ENCODE results near the gene PXYLP1.

The PXYLP1 gene

DNA sequence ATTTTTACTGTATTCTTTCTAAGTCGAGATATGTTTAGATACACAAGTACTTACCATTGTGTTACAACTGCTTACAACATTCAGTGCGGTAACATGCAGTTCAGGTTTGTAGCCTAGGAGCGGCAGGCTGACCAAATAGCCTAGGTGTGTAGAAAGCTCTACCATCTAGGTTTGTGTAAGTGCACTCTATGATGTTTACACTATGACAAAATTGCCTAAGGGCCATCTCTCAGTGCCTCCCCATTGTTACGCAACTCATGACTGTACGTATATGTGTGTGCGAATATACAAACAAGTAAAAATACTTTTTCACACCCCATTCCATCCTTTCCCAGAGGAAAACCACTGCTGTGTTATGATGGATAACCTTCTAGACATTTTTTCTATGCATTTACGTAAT, 44.3 kb downstream of the PXYLP1 start:
- TF ChIP-seq, protein P1, sequence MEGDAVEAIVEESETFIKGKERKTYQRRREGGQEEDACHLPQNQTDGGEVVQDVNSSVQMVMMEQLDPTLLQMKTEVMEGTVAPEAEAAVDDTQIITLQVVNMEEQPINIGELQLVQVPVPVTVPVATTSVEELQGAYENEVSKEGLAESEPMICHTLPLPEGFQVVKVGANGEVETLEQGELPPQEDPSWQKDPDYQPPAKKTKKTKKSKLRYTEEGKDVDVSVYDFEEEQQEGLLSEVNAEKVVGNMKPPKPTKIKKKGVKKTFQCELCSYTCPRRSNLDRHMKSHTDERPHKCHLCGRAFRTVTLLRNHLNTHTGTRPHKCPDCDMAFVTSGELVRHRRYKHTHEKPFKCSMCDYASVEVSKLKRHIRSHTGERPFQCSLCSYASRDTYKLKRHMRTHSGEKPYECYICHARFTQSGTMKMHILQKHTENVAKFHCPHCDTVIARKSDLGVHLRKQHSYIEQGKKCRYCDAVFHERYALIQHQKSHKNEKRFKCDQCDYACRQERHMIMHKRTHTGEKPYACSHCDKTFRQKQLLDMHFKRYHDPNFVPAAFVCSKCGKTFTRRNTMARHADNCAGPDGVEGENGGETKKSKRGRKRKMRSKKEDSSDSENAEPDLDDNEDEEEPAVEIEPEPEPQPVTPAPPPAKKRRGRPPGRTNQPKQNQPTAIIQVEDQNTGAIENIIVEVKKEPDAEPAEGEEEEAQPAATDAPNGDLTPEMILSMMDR (IDR thresholded peaks at IDR 0.05; ENCODE audit: control insufficient read depth, extremely low read depth, insufficient read depth): 0 out of 2 replicates have a peak, but pooled peaks have one; percentile 13
- no peak overlapping the region for H3K4me3 ChIP-seq (ENCODE audit: low read depth, low read length)
- peak; percentile 67 for DNase-seq (ENCODE audit: low read depth)

DNA sequence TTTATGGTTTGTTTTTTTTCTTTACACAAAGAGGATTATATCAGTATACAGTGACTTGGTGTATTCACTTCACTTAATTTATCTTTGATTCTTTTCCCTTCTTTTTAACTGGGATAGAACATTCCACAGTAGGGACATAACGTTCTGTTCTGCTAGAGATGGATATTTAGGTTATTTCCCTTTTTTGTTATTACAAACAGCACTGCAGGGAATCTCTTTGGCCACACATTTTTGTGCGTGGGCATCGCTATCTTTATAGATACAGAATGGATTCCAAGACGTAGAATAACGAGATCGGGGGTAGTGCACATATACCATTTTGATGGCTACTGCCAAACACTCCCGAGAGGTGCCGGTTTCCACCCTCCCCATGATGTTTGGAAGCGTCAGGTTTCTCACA, 44.8 kb downstream of the PXYLP1 start:
- TF ChIP-seq, protein P1 (IDR thresholded peaks at IDR 0.05; ENCODE audit: control insufficient read depth, extremely low read depth, insufficient read depth): no peak
- DNase-seq (ENCODE audit: low read depth): no peak
- no peak overlapping the region for H3K4me3 ChIP-seq (ENCODE audit: low read depth, low read length)

DNA sequence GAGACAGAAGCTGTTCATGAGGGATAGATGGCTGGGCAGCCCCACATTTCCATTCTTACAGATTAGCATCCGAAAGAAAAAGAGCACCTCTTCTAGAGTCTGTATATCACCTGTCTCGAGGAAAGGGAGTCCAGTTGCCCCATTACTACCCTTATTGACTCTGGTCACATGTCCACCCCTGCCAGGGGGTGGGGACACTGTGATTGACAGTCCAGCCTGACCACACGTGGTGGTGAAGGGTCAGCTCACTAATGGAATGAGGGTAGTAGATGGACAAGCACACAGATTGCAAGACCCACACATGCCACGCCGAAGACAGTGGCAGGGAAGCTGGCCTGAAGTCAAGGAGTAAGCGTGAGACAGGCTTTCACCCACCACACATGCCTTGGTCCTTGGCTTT, 45.8 kb downstream of the PXYLP1 start:
- TF ChIP-seq, protein P1 (IDR thresholded peaks at IDR 0.05; ENCODE audit: control insufficient read depth, extremely low read depth, insufficient read depth): no peak
- no peak for DNase-seq (ENCODE audit: low read depth)
- no peak overlapping the region for H3K4me3 ChIP-seq (ENCODE audit: low read depth, low read length)

DNA sequence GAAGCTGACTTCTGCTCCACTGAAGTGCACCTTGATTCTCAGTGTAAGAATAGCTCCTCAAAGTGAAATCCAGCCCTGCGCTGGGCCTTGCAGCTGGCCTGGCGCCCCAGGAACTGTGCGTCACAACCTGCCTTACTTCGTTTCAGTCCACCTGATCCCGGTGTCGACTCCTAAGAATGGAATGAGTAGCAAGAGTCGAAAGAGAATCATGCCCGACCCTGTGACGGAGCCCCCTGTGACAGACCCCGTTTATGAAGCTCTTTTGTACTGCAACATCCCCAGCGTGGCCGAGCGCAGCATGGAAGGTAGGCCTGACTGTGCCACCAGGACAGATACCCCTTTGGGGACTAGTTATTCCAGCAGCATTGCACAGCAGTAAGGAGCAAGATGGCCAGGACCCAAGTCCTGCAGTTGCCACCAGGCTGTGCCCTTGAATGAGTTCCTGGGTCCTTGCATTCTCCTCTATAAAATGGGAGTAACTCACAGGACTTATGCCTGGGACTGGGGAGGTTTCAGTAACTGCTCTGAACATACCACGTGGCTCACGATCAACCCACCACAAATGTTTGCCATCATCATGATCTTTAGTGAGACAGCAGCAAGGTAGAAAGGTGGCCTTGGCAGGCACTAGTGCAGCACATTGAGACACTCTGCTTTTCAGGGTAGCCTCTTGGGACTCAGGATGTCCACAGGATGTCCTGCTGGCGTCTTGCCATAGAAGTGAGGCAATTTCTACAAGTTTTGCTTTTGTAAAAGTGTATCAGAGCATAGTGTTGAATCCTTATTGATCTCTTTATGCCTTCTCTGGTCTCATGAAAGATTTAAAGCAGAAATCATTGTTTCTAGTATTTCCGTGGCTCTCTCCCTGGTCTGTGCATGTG, 46.8 kb downstream of the PXYLP1 start:
- DNase-seq (ENCODE audit: low read depth): no peak
- H3K4me3 ChIP-seq (ENCODE audit: low read depth, low read length): no peak overlapping the region
- TF ChIP-seq, protein P1 (IDR thresholded peaks at IDR 0.05; ENCODE audit: control insufficient read depth, extremely low read depth, insufficient read depth): no peak

DNA sequence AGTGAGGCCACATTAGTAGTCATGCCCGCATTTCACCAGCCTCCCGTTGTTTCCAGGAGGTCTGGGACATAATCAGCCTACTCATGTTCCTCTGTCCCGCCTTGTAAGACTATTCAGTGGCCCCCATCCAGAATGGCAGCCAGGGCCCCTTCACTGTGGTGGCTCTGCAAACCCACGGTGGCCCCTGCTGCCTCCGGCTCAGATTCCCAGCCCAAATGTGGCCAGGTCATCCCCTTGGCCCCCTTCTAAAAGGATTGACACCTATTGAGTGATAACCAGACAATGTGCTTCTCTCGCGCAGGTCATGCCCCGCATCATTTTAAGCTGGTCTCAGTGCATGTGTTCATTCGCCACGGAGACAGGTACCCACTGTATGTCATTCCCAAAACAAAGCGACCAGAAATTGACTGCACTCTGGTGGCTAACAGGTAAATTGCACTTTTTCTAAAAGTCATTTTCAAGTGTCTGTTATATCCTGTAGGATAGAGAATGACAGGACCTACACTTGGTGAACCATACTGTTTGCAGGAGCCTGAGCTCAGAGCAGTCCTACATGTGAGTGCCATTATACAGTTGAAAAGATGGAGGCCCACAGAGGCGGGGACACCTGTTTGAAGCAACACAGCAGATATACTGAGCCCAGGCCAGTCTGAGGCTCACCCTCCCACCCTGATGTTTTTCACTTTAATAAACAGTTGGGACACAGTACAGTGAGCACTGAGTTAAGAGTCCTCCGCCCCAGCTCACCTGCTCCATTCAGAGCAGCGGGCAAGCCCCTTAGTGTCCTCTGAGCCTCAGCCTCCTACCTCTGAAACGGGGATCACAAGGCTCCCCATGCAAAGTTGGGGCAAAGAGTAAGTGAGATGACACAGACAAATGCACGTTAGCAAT, 47.7 kb downstream of the PXYLP1 start:
- DNase-seq (ENCODE audit: low read depth): no peak
- TF ChIP-seq, protein P1 (IDR thresholded peaks at IDR 0.05; ENCODE audit: control insufficient read depth, extremely low read depth, insufficient read depth): peak; percentile 66

DNA sequence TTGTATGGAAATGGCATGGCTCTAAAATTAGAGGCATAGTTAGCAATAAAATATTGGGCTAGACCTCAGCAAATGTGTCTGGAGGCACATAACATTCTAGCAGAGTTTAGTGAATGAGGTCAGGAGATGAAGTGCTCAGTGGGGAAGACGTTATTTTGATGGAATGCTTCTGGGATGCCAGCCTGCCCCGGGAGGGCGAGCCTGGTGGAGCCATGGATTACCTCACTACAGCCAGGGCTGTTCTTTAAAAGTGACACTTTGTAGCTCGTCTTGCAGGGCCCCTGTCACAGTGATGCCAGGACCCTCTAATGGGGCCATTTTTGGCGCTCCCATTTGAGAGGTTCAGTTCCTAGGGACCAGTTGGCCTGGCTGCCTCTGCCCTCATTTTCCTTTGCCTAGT, 48.5 kb downstream of the PXYLP1 start:
- TF ChIP-seq, protein P1 (IDR thresholded peaks at IDR 0.05; ENCODE audit: control insufficient read depth, extremely low read depth, insufficient read depth): no peak
- no peak for DNase-seq (ENCODE audit: low read depth)
- H3K4me3 ChIP-seq (ENCODE audit: low read depth, low read length): no peak overlapping the region

More for the DNA sequence above, 47.7 kb downstream of the PXYLP1 start:
- H3K4me3 ChIP-seq (ENCODE audit: low read depth, low read length): no peak overlapping the region
